NCI-H1092 treated with DMSO at 0.1 percent for 48 hours (cell line): ENCODE data around the gene APOC4.
"Not testable (repeated sequence)": the region's sequence is repeated elsewhere in the genome, so short reads cannot be mapped to it uniquely, and the experiment has no call there.

ENCODE experiments used
- DNase-seq: peaks from one replicate; lab custom pipeline; 2025; lab: John Stamatoyannopoulos, UW

The APOC4 gene, protein sequence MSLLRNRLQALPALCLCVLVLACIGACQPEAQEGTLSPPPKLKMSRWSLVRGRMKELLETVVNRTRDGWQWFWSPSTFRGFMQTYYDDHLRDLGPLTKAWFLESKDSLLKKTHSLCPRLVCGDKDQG

GRCh38 chr19:44942067-44942571 lies at the start of gene APOC4:
APOC4 (plus strand) TSS chr19:44942237; CDS start chr19:44942278, 41 bp downstream.
- no peak for DNase-seq

DNA sequence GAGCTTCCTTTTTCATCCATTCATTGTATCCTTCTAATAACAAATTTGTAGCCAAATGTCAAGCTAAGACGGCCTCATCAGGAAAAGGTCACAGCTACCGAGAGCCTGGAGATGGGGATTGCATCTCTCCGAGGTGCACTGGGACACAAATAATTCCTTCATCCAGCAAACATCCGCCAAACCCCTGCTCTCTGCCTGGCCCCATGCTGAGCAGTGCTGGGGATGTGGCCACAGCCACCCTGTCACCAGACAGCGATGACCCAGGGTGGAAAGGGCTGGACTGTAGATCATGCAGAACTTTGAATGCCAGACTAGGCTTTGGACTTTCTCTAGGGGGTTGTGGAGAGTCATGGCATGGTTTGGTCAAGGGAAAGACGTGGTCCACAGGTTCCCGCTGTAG lies 49.1 kb upstream of the APOC4 start:
- no peak for DNase-seq

DNA sequence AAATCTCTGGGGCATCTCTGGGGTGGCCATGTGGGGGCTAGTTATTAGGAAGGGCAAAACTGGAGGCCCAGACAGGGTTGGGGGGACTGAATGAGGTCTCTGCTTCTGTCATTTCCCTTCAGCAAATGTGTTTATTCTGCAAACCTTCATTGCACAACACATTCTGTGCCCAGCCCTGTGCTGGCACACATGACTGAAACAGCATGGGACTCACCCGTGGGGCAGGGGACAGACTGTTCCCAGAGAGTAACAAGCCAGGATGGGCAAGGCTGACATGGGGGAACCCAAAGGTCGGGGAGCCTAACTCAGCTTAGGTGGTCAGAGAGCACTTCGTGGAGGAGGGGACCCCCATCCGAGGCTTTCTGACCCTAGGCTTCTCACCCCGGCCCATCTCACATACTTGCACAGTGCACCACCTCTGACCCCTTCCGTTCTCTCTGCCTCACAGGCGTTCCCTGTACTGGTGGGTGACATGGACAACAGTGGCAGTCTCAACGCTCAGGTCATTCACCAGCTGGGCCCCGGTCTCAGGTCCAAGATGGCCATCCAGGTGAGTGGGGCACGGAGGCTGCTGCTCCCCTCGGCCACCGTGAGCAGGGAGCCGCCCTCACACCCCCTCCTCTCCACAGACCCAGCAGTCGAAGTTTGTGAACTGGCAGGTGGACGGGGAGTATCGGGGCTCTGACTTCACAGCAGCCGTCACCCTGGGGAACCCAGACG lies 48.5 kb upstream of the APOC4 start:
- DNase-seq, result no peak

DNA sequence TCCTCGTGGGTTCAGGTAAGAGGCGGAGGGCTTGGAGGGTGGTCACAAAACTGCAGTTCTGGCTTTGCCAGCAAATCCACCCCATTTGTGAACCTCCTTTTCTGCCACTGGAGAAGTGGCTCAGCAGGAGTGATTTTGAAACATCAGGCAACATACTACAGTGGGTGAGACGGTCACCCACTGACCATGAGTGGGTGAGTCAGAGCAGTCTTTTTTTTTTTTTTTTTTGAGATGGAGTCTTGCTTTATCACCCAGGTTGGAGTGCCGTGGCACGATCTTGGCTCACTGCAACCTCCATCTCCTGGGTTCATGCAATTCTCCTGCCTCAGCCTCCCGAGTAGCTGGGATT lies 48.0 kb upstream of the APOC4 start:
- no peak for DNase-seq

- no peak for DNase-seq
These were observed 47.1 kb upstream of the APOC4 start for GRCh38 chr19:44894946-44895345.

GRCh38 chr19:44897835-44898234 lies 44.2 kb upstream of the APOC4 start:
- no peak for DNase-seq

DNA sequence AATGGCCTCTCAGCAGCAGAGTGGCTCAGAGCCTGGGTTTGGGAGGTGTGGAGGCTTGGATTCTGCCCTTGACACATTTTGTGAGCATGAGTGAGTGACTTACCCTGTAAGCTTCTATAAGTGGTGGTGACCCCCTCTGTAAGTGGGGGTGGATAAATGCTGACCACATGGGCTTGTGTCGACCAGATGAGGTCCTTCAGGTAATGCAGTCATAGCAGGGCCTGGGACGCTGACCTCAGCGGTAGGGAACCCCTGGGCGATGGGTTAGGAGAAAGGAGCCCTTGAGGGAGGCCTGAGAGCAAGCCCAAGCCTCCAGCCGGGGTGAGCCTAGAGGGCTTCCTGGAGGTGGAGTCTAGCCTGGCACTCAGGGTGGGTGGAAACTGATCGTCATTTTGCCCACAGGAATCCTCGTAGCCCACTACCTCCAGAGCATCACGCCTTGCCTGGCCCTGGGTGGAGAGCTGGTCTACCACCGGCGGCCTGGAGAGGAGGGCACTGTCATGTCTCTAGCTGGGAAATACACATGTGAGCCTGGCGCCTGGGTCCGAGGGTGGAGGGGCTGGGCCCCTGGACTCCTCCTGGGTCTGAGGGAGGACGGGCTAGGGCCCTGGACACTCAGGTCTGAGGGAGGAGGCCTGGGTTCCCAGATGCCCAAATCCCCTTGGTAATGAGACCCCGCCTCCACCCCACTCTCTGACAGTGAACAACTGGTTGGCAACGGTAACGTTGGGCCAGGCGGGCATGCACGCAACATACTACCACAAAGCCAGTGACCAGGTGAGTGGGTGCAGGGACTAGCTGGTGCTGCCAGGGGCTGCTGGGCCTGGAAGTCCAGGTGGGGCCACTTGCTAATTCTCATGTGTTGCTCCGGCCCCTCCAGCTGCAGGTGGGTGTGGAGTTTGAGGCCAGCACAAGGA lies 41.5 kb upstream of the APOC4 start:
- DNase-seq, result no peak

- DNase-seq, result no peak
These were observed 38.8 kb upstream of the APOC4 start for GRCh38 chr19:44903216-44903601.

GRCh38 chr19:44903602-44904425 lies 38.2 kb upstream of the APOC4 start:
- peak; percentile 8 for DNase-seq

GRCh38 chr19:44904426-44904994 lies 37.5 kb upstream of the APOC4 start:
- DNase-seq, result no peak

- DNase-seq, result no peak
These were observed 36.4 kb upstream of the APOC4 start, which contains the start of gene APOE for GRCh38 chr19:44905437-44906160. APOE (plus strand) TSS chr19:44905796; CDS start chr19:44906625, 829 bp downstream.

DNA sequence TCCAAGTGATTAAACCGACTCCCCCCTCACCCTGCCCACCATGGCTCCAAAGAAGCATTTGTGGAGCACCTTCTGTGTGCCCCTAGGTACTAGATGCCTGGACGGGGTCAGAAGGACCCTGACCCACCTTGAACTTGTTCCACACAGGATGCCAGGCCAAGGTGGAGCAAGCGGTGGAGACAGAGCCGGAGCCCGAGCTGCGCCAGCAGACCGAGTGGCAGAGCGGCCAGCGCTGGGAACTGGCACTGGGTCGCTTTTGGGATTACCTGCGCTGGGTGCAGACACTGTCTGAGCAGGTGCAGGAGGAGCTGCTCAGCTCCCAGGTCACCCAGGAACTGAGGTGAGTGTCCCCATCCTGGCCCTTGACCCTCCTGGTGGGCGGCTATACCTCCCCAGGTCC lies 34.4 kb upstream of the APOC4 start:
- DNase-seq, result no peak

DNA sequence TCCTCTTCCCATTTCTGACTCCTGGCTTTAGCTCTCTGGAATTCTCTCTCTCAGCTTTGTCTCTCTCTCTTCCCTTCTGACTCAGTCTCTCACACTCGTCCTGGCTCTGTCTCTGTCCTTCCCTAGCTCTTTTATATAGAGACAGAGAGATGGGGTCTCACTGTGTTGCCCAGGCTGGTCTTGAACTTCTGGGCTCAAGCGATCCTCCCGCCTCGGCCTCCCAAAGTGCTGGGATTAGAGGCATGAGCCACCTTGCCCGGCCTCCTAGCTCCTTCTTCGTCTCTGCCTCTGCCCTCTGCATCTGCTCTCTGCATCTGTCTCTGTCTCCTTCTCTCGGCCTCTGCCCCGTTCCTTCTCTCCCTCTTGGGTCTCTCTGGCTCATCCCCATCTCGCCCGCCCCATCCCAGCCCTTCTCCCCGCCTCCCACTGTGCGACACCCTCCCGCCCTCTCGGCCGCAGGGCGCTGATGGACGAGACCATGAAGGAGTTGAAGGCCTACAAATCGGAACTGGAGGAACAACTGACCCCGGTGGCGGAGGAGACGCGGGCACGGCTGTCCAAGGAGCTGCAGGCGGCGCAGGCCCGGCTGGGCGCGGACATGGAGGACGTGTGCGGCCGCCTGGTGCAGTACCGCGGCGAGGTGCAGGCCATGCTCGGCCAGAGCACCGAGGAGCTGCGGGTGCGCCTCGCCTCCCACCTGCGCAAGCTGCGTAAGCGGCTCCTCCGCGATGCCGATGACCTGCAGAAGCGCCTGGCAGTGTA lies 33.8 kb upstream of the APOC4 start:
- no peak for DNase-seq

GRCh38 chr19:44908836-44909261 lies 33.2 kb upstream of the APOC4 start:
- no peak for DNase-seq

DNA sequence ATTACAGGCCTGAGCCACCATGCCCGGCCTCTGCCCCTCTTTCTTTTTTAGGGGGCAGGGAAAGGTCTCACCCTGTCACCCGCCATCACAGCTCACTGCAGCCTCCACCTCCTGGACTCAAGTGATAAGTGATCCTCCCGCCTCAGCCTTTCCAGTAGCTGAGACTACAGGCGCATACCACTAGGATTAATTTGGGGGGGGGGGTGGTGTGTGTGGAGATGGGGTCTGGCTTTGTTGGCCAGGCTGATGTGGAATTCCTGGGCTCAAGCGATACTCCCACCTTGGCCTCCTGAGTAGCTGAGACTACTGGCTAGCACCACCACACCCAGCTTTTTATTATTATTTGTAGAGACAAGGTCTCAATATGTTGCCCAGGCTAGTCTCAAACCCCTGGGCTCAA lies 32.3 kb upstream of the APOC4 start:
- DNase-seq, result no peak

GRCh38 chr19:44911896-44912295 lies 30.1 kb upstream of the APOC4 start:
- DNase-seq, result not testable (repeated sequence)

DNA sequence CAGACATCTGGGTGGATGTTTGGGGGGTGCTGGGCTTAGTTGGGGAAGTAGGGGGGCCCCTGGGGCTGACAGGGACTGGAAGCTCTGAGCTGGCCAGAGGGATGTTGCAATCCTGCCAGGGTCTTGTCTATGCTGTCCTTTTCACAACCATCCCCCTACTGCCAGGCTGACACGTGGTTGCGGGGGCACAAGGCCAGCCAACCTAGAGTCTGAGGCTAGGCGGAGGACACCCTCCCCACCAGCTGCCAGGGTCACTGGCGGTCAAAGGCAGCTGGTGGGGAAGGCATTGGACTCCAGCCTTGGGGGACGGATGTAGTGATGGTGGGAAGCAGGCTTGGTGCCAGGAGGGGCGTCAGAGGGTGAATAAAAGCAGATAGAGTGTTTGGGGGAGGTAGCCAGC lies 29.2 kb upstream of the APOC4 start:
- no peak for DNase-seq

GRCh38 chr19:44913512-44914432 lies 28.3 kb upstream of the APOC4 start:
- DNase-seq, result not testable (repeated sequence)
